GM12891 (cell line): ENCODE data around the gene SLC6A12.
"Not testable (repeated sequence)": the region's sequence is repeated elsewhere in the genome, so short reads cannot be mapped to it uniquely, and the experiment has no call there.

Experiments used
- DNase-seq: peaks from one replicate; pipeline ENCODE4 v3.0.0; 2011; ENCODE audit warnings: low spot score; ENCODE audit not compliant: insufficient read length
- FAIRE-seq: peaks from 2 replicates; lab custom pipeline; 2011; peaks lifted over from hg19 to GRCh38; lab: Jason Lieb, UNC
- PAX5 ChIP-seq: IDR thresholded peaks from 2 replicates; pipeline ENCODE4 v1.6.1; 2011; ENCODE audit warnings: low read length, moderate library complexity, mild to moderate bottlenecking; ENCODE audit not compliant: insufficient read depth, severe bottlenecking
- POLR2A ChIP-seq: IDR thresholded peaks from 2 replicates; pipeline ENCODE4 v1.6.1; 2011; ENCODE audit warnings: low read depth, low read length, control low read depth
- POLR2AphosphoS5 ChIP-seq: IDR thresholded peaks from 2 replicates; pipeline ENCODE4 v1.6.1; 2011; ENCODE audit warnings: low read depth, low read length, control low read depth
- POU2F2 ChIP-seq: IDR thresholded peaks from 2 replicates; pipeline ENCODE4 v1.6.1; 2011; ENCODE audit warnings: low read depth, mild to moderate bottlenecking, control low read depth, low read length, moderate library complexity
- SPI1 ChIP-seq: IDR thresholded peaks from 2 replicates; pipeline ENCODE4 v1.6.1; 2011; ENCODE audit warnings: low read depth, low read length, control low read depth
- TAF1 ChIP-seq: IDR thresholded peaks from 2 replicates; pipeline ENCODE4 v1.6.1; 2011; ENCODE audit warnings: low read depth, low read length, control low read depth

Gene SLC6A12

GRCh38 chr12:252636-253035 lies 38.7 kb upstream of the SLC6A12 start:
- no peak for FAIRE-seq

GRCh38 chr12:247271-247670 lies 33.3 kb upstream of the SLC6A12 start:
- no peak for FAIRE-seq
- TF ChIP-seq PAX5 (no peak), POLR2A (no peak), POLR2AphosphoS5 (no peak), POU2F2 (no peak), TAF1 (no peak), SPI1 (no peak)
- no peak for DNase-seq

More at GRCh38 chr12:252636-253035, 38.7 kb upstream of the SLC6A12 start:
- no peak for TF ChIP-seq PAX5
- no peak for TF ChIP-seq POLR2A
- TF ChIP-seq TAF1: no peak
- no peak for TF ChIP-seq POLR2AphosphoS5
- TF ChIP-seq SPI1: no peak
- no peak for TF ChIP-seq POU2F2
- DNase-seq: no peak

GRCh38 chr12:243381-243780 lies 29.4 kb upstream of the SLC6A12 start:
- DNase-seq (no peak), FAIRE-seq (no peak)
- TF ChIP-seq SPI1 (no peak), TAF1 (no peak), PAX5 (no peak)

- DNase-seq: no peak
- FAIRE-seq: no peak
- no peak for TF ChIP-seq SPI1
Observed at GRCh38 chr12:242496-242895, 28.5 kb upstream of the SLC6A12 start.

DNA sequence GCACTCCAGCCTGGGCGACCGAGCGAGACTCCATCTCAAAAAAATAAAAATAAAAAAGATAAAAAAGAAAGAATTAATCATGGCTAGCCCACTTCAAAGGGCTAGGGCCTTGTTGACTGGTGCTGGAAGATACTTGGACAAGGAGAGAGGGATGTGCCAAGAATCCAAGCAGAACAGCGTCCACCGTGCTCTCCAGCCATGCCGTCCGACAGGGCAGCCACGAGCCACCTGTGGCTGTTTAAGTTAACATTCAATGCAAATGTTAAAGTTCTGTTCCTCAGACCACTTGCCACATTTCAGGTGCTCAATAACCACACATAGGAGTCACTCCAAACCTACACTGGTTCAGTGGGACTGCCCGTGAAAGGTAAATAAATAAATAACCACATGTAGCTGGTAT lies 27.3 kb upstream of the SLC6A12 start:
- TF ChIP-seq POLR2AphosphoS5 (no peak), PAX5 (no peak), SPI1 (no peak), POU2F2 (no peak), TAF1 (no peak), POLR2A (no peak)
- FAIRE-seq: no peak
- no peak for DNase-seq

- TF ChIP-seq PAX5 (no peak), TAF1 (no peak), POU2F2 (no peak), SPI1 (no peak), POLR2A (no peak), POLR2AphosphoS5 (no peak)
- no peak for FAIRE-seq
- DNase-seq: no peak
Observed at GRCh38 chr12:240566-240965, 26.6 kb upstream of the SLC6A12 start.

GRCh38 chr12:238736-239398 lies 24.9 kb upstream of the SLC6A12 start:
- no peak for FAIRE-seq
- no peak for DNase-seq
- TF ChIP-seq SPI1 (no peak), POLR2AphosphoS5 (no peak), PAX5 (no peak), TAF1 (no peak)

- DNase-seq (no peak), FAIRE-seq (no peak)
- TF ChIP-seq POU2F2 (no peak), POLR2A (no peak), SPI1 (no peak), TAF1 (no peak), POLR2AphosphoS5 (no peak), PAX5 (no peak)
Observed at GRCh38 chr12:238116-238515, 24.2 kb upstream of the SLC6A12 start.

GRCh38 chr12:237026-237815 lies 23.3 kb upstream of the SLC6A12 start:
- FAIRE-seq (no peak), DNase-seq (no peak)
- no peak for TF ChIP-seq POLR2AphosphoS5
- no peak for TF ChIP-seq POU2F2
- no peak for TF ChIP-seq PAX5
- no peak for TF ChIP-seq SPI1

DNA sequence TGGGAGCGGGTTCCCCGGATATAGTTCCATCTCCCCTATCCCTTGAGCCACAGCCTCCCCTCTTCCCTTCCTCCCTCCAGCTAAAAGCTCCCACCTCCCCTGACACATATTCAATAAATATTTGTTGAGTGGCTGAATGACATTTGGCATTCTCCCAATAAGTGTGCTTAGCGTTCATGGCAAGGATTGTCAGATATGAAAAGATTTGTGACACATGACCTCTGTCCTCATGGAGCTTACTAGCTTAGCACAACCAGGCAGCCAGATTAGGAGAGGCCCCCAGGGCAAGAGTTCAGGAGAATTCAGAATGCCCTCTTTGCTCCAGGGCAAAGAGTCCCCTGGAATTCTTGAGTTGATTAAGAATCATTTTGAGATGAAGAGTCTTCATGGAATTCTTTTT lies 22.5 kb upstream of the SLC6A12 start:
- no peak for FAIRE-seq
- DNase-seq: no peak
- TF ChIP-seq PAX5 (no peak), SPI1 (no peak), POLR2A (no peak), TAF1 (no peak), POLR2AphosphoS5 (no peak)

GRCh38 chr12:235967-236366 lies 22.0 kb upstream of the SLC6A12 start:
- not testable (repeated sequence) for DNase-seq, FAIRE-seq
